Fibroblast of lung (primary cell): ENCODE results near the gene CHD1L. TPM values are rescaled to one million over a fixed set of nuclear protein-coding genes. Genes with fewer than 3 reads are reported as not detected.
"Not testable (repeated sequence)": the region's sequence is repeated elsewhere in the genome, so short reads cannot be mapped to it uniquely, and the experiment has no call there.

Experiments
- DNase-seq, 2 donors: peaks; one replicate each; pipeline versions ENCODE4 v3.0.0 to v3.0.0-alpha.2; 2010; ENCODE audit warnings: low read depth in 2 of 2
- H2AFZ ChIP-seq: 2 replicates; pipeline ENCODE4 v1.5.1; 2012; ENCODE audit warnings: low read length, control low read depth, inconsistent platforms
- H3K27ac ChIP-seq: 2 replicates; pipeline ENCODE4 v1.5.1; 2011; ENCODE audit warnings: low read length, control low read depth; ENCODE audit not compliant: insufficient read depth
- H3K27me3 ChIP-seq: 2 replicates; pipeline ENCODE4 v1.5.1; 2011; ENCODE audit warnings: mild to moderate bottlenecking, low read length; ENCODE audit not compliant: control insufficient read depth, insufficient read depth
- H3K36me3 ChIP-seq: 2 replicates; pipeline ENCODE4 v1.5.1; 2011; ENCODE audit warnings: low read length; ENCODE audit not compliant: control insufficient read depth, insufficient read depth
- H3K4me1 ChIP-seq: 2 replicates; pipeline ENCODE4 v1.5.1; 2011; ENCODE audit warnings: low read length; ENCODE audit not compliant: control insufficient read depth, insufficient read depth; ENCODE audit errors: extremely low read depth
- H3K4me2 ChIP-seq: 2 replicates; pipeline ENCODE4 v1.5.1; 2011; ENCODE audit warnings: low read length, control low read depth; ENCODE audit not compliant: insufficient read depth; ENCODE audit errors: extremely low read depth
- H3K4me3 ChIP-seq, 4 experiments: fragments of 200-600 bp in 1 of 4; sonication (generic) in 1 of 4; replicated peaks in 1 of 4; 2 replicates each; pipeline ENCODE4 v1.5.1; 2011 to 2016; ENCODE audit warnings: low read length in 4 of 4, low read depth in 3 of 4, mild to moderate bottlenecking in 3 of 4, control low read depth in 2 of 4, inconsistent platforms in 1 of 4, mixed read lengths in 1 of 4; ENCODE audit not compliant: insufficient read depth in 1 of 4; ENCODE audit errors: control extremely low read depth in 1 of 4
- H3K79me2 ChIP-seq: 2 replicates; pipeline ENCODE4 v1.5.1; 2012; ENCODE audit warnings: mild to moderate bottlenecking, low read length, inconsistent platforms; ENCODE audit not compliant: control insufficient read depth, insufficient read depth
- H3K9ac ChIP-seq: 2 replicates; pipeline ENCODE4 v1.5.1; 2011; ENCODE audit warnings: mild to moderate bottlenecking, low read length, control low read depth; ENCODE audit not compliant: insufficient read depth
- H3K9me3 ChIP-seq: 2 replicates; pipeline ENCODE4 v1.5.1; 2012; ENCODE audit warnings: low read depth, low read length; ENCODE audit not compliant: control insufficient read depth, insufficient read depth
- H4K20me1 ChIP-seq: 2 replicates; pipeline ENCODE4 v1.5.1; 2011; ENCODE audit warnings: low read length; ENCODE audit not compliant: control insufficient read depth, insufficient read depth; ENCODE audit errors: extremely low read depth
- EZH2 ChIP-seq: IDR thresholded peaks from 2 replicates; pipeline ENCODE4 v1.5.1; 2012; ENCODE audit warnings: low read length, control low read depth, mild to moderate bottlenecking; ENCODE audit errors: missing control alignments
- polyA plus RNA-seq, 2 donors: library from polyadenylated mRNA; depleted of rRNA in 1 of 2; stranded (reverse) in 1 of 2; unstranded in 1 of 2; fragments of >200 nt; gene quantifications; 2 replicates each; pipeline ENCODE4 v1.2.1, GENCODE V29; 2011 to 2012; ENCODE audit warnings: missing spikeins in 1 of 2
- total RNA-seq: library from RNA; depleted of rRNA; stranded (reverse); fragments of >200 nt; gene quantifications from 2 replicates; pipeline ENCODE4 v1.2.1, GENCODE V29; 2014
- TF ChIP-seq, protein P1 (sequence below), 2 donors: IDR thresholded peaks in 1 of 2; conservative IDR thresholded peaks in 1 of 2; 1 replicate in 1 of 2; 2 replicates in 1 of 2; pipeline ENCODE4 v1.5.1; 2011 to 2012; ENCODE audit warnings: low read length in 2 of 2, control low read depth in 1 of 2, inconsistent platforms in 1 of 2, low read depth in 1 of 2, mild to moderate bottlenecking in 1 of 2

Gene CHD1L
- total and polyA plus RNA-seq, 2 donors (not counting 1 experiment from before 2014, with no cell fraction given): 35.5 to 36.0 TPM

DNA sequence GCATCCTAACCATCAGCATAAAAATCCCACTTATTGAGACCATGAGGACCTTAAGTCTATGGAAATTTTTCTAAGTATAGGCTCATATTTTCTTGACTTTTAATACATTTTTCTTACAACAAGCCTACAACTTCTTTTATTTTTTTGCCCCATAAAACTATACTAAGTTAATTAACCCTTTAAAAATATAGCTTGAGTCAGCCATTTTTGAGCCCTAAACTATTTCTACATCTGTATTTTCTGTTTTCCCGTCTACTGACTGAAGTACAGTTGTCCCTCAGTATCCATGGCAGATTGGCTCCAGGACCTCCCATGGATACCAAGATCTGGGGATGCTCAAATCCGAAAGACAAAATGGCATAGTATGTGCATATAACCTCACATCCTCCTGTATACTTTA lies 55.0 kb downstream of the CHD1L start:
- no peak for DNase-seq
- no peak overlapping the region for H3K4me2 ChIP-seq
- TF ChIP-seq, protein P1, sequence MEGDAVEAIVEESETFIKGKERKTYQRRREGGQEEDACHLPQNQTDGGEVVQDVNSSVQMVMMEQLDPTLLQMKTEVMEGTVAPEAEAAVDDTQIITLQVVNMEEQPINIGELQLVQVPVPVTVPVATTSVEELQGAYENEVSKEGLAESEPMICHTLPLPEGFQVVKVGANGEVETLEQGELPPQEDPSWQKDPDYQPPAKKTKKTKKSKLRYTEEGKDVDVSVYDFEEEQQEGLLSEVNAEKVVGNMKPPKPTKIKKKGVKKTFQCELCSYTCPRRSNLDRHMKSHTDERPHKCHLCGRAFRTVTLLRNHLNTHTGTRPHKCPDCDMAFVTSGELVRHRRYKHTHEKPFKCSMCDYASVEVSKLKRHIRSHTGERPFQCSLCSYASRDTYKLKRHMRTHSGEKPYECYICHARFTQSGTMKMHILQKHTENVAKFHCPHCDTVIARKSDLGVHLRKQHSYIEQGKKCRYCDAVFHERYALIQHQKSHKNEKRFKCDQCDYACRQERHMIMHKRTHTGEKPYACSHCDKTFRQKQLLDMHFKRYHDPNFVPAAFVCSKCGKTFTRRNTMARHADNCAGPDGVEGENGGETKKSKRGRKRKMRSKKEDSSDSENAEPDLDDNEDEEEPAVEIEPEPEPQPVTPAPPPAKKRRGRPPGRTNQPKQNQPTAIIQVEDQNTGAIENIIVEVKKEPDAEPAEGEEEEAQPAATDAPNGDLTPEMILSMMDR (conservative IDR thresholded peaks at IDR 0.05 in 1 of 2, IDR thresholded peaks at IDR 0.05 in 1 of 2; ENCODE audit: low read depth in 1 of 2, low read length in 2 of 2): no peak
- no peak for TF ChIP-seq EZH2
- no peaks in the 10 kb centered on the region for H3K36me3 ChIP-seq
- H3K9me3 ChIP-seq: no peaks in the 10 kb centered on the region
- H3K4me3 ChIP-seq: no peak overlapping the region
- no peak overlapping the region for H3K27ac ChIP-seq
- H3K27me3 ChIP-seq: no peaks in the 10 kb centered on the region
- H3K9ac ChIP-seq: no peak overlapping the region
- H3K79me2 ChIP-seq: no peaks in the 10 kb centered on the region
- H4K20me1 ChIP-seq: no peaks in the 10 kb centered on the region
- H3K4me1 ChIP-seq: peaks cover 4% of the 10 kb centered on the region
- H2AFZ ChIP-seq: no peak overlapping the region

- H3K36me3 ChIP-seq, DNase-seq, H3K4me2 ChIP-seq, H3K27me3 ChIP-seq, H3K9ac ChIP-seq, H3K79me2 ChIP-seq, H4K20me1 ChIP-seq, H2AFZ ChIP-seq, H3K4me1 ChIP-seq, H3K9me3 ChIP-seq, H3K4me3 ChIP-seq, H3K27ac ChIP-seq: not testable (repeated sequence)
Observed at GRCh38 chr1:147305803-147306202, 63.3 kb downstream of the CHD1L start.

- no peak overlapping the region for H3K4me2 ChIP-seq
- H3K4me3 ChIP-seq: no peak overlapping the region
- H4K20me1 ChIP-seq: no peaks in the 10 kb centered on the region
- no peaks in the 10 kb centered on the region for H3K9me3 ChIP-seq
- H3K79me2 ChIP-seq: no peaks in the 10 kb centered on the region
- DNase-seq: no peak
- H3K27ac ChIP-seq: no peak overlapping the region
- H3K36me3 ChIP-seq: no peaks in the 10 kb centered on the region
- TF ChIP-seq, protein P1 (conservative IDR thresholded peaks at IDR 0.05 in 1 of 2, IDR thresholded peaks at IDR 0.05 in 1 of 2; ENCODE audit: low read depth in 1 of 2, low read length in 2 of 2): no peak
- TF ChIP-seq EZH2: no peak
- no peaks in the 10 kb centered on the region for H3K4me1 ChIP-seq
- no peak overlapping the region for H3K9ac ChIP-seq
- no peaks in the 10 kb centered on the region for H3K27me3 ChIP-seq
- H2AFZ ChIP-seq: no peak overlapping the region
Observed at GRCh38 chr1:147316968-147317367, 74.5 kb downstream of the CHD1L start.

DNA sequence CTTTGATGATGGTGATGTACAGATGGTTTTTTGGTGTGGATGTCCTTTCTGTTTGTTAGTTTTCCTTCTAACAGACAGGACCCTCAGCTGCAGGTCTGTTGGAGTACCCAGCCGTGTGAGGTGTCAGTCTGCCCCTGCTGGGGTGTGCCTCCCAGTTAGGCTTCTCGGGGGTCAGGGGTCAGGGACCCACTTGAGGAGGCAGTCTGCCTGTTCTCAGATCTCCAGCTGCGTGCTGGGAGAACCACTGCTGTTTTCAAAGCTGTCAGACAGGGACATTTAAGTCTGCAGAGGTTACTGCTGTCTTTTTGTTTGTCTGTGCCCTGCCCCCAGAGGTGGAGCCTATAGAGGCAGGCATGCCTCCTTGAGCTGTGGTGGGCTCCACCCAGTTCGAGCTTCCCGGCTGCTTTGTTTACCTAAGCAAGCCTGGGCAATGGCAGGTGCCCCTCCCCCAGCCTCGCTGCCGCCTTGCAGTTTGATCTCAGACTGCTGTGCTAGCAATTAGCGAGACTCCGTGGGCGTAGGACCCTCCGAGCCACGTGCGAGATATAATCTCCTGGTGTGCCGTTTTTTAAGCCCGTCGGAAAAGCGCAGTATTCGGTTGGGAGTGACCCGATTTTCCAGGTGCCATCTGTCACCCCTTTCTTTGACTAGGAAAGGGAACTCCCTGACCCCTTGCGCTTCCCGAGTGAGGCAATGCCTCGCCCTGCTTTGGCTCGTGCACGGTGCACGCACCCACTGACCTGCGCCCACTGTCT lies 84.6 kb downstream of the CHD1L start:
- not testable (repeated sequence) for H3K36me3 ChIP-seq, H3K9ac ChIP-seq, H3K27me3 ChIP-seq, H3K27ac ChIP-seq, H3K4me2 ChIP-seq, H3K4me3 ChIP-seq, H2AFZ ChIP-seq, H3K4me1 ChIP-seq, H3K79me2 ChIP-seq, H3K9me3 ChIP-seq, H4K20me1 ChIP-seq, DNase-seq
